ENCODE data around the gene PEX14.

Gene PEX14

GRCh38 chr1:10648689-10649516 is 174.2 kb downstream of the PEX14 start:
- no peak for DNase-seq (ENCODE audit: low read depth, low spot score)
- no CpG with 5 or more reads among the region's 32 CpGs for WGBS (ENCODE audit: insufficient coverage, insufficient read length)
- peaks cover 8% of the 10 kb centered on the region for H3K4me1 ChIP-seq (ENCODE audit: control insufficient read depth, insufficient read depth, low read length)
- H3K9me3 ChIP-seq (ENCODE audit: control insufficient read depth, insufficient read depth, low read length), result no peaks in the 10 kb centered on the region
- H3K36me3 ChIP-seq (ENCODE audit: control insufficient read depth, insufficient read depth, low read length), result peaks cover 2% of the 10 kb centered on the region; the same call in 1 of the 2 replicates
- no peak overlapping the region for H3K4me3 ChIP-seq (ENCODE audit: low read length)
- H3K27me3 ChIP-seq (ENCODE audit: control insufficient read depth, insufficient read depth, low read length), result no peaks in the 10 kb centered on the region; the same call in 1 of the 2 replicates
- H3K27ac ChIP-seq (ENCODE audit: low read length), result no peak overlapping the region

- H3K36me3 ChIP-seq (ENCODE audit: control insufficient read depth, insufficient read depth, low read length), result peaks cover 3% of the 10 kb centered on the region; the same call in 1 of the 2 replicates
- no peaks in the 10 kb centered on the region for H3K9me3 ChIP-seq (ENCODE audit: control insufficient read depth, insufficient read depth, low read length)
- WGBS (ENCODE audit: insufficient coverage, insufficient read length), result no CpG with 5 or more reads among the region's 30 CpGs
- no peak for DNase-seq (ENCODE audit: low read depth, low spot score)
- peaks cover 8% of the 10 kb centered on the region for H3K4me1 ChIP-seq (ENCODE audit: control insufficient read depth, insufficient read depth, low read length)
- H3K27ac ChIP-seq (ENCODE audit: low read length), result no peak overlapping the region
- H3K4me3 ChIP-seq (ENCODE audit: low read length), result peak overlapping the region; percentile 10; the same call in 1 of the 2 replicates
- no peaks in the 10 kb centered on the region; the same call in 1 of the 2 replicates for H3K27me3 ChIP-seq (ENCODE audit: control insufficient read depth, insufficient read depth, low read length)
Measured at GRCh38 chr1:10649517-10650201, 174.9 kb downstream of the PEX14 start.

GRCh38 chr1:10650556-10651388 is 176.0 kb downstream of the PEX14 start:
- H3K27ac ChIP-seq (ENCODE audit: low read length), result no peak overlapping the region
- H3K36me3 ChIP-seq (ENCODE audit: control insufficient read depth, insufficient read depth, low read length), result peaks cover 3% of the 10 kb centered on the region; the same call in 1 of the 2 replicates
- DNase-seq (ENCODE audit: low read depth, low spot score), result no peak
- H3K4me1 ChIP-seq (ENCODE audit: control insufficient read depth, insufficient read depth, low read length), result peaks cover 8% of the 10 kb centered on the region
- H3K4me3 ChIP-seq (ENCODE audit: low read length), result peak overlapping the region; percentile 23; the same call in 1 of the 2 replicates
- no CpG with 5 or more reads among the region's 40 CpGs for WGBS (ENCODE audit: insufficient coverage, insufficient read length)
- H3K27me3 ChIP-seq (ENCODE audit: control insufficient read depth, insufficient read depth, low read length), result no peaks in the 10 kb centered on the region; the same call in 1 of the 2 replicates
- H3K9me3 ChIP-seq (ENCODE audit: control insufficient read depth, insufficient read depth, low read length), result no peaks in the 10 kb centered on the region

DNA sequence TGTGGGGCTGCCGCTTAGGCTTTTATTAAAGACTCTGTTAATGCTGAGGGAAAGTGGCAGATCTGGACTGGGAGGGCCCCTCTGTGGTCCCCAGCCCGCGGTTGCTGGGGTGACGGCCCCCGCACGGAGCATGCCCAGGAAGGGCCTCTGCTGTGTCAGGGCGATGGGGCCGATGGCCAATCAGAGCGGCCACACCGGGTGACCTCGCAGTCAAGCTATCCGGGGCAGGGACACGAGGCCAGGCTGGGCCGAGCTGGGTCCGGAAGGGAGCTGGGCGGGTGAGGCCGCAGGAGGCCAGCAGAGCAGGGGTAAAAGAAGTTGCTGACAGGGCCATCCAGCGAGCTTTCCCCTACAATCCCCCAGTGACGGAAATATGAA is 176.6 kb downstream of the PEX14 start:
- Histone ChIP-seq H3K27me3 (ENCODE audit: control insufficient read depth, insufficient read depth, low read length) (no peaks in the 10 kb centered on the region; the same call in 1 of the 2 replicates), H3K9me3 (ENCODE audit: control insufficient read depth, insufficient read depth, low read length) (no peaks in the 10 kb centered on the region), H3K27ac (ENCODE audit: low read length) (no peak overlapping the region), H3K4me1 (ENCODE audit: control insufficient read depth, insufficient read depth, low read length) (peaks cover 8% of the 10 kb centered on the region), H3K4me3 (ENCODE audit: low read length) (no peak overlapping the region; the same call in 1 of the 2 replicates), H3K36me3 (ENCODE audit: control insufficient read depth, insufficient read depth, low read length) (peaks cover 3% of the 10 kb centered on the region; the same call in 1 of the 2 replicates)
- no peak for DNase-seq (ENCODE audit: low read depth, low spot score)
- no CpG with 5 or more reads among the region's 19 CpGs for WGBS (ENCODE audit: insufficient coverage, insufficient read length)

GRCh38 chr1:10651793-10652192 is 177.0 kb downstream of the PEX14 start:
- no CpG with 5 or more reads among the region's 11 CpGs for WGBS (ENCODE audit: insufficient coverage, insufficient read length)
- no peak overlapping the region for H3K4me3 ChIP-seq (ENCODE audit: low read length)
- no peaks in the 10 kb centered on the region; the same call in 1 of the 2 replicates for H3K27me3 ChIP-seq (ENCODE audit: control insufficient read depth, insufficient read depth, low read length)
- H3K27ac ChIP-seq (ENCODE audit: low read length), result no peak overlapping the region
- peaks cover 5% of the 10 kb centered on the region for H3K4me1 ChIP-seq (ENCODE audit: control insufficient read depth, insufficient read depth, low read length)
- DNase-seq (ENCODE audit: low read depth, low spot score), result no peak
- H3K36me3 ChIP-seq (ENCODE audit: control insufficient read depth, insufficient read depth, low read length), result peaks cover 3% of the 10 kb centered on the region; the same call in 1 of the 2 replicates
- H3K9me3 ChIP-seq (ENCODE audit: control insufficient read depth, insufficient read depth, low read length), result no peaks in the 10 kb centered on the region

DNA sequence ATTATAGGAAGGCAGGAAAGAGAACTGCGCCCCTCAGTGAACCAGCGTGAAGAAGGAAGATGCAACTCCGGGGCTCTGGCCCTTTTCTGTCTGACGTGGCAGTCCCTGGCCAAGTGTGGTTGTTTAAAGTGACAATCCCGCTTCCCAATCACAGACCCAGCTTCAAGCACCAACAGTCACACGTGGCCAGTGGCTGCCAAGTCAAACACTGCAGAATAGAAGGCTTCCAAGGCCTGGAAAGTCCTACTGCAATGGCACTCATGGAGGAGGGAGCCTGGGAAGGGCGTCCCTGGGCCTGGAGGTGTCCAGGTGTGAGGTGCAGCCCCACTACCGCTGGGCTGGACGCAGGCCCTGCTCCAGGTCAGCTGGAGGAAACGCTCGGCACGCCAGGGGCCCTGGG is 177.9 kb downstream of the PEX14 start:
- DNase-seq (ENCODE audit: low read depth, low spot score), result no peak
- Histone ChIP-seq H3K27ac (ENCODE audit: low read length) (no peak overlapping the region), H3K36me3 (ENCODE audit: control insufficient read depth, insufficient read depth, low read length) (peaks cover 3% of the 10 kb centered on the region; the same call in 1 of the 2 replicates), H3K27me3 (ENCODE audit: control insufficient read depth, insufficient read depth, low read length) (no peaks in the 10 kb centered on the region; the same call in 1 of the 2 replicates), H3K4me3 (ENCODE audit: low read length) (no peak overlapping the region), H3K9me3 (ENCODE audit: control insufficient read depth, insufficient read depth, low read length) (no peaks in the 10 kb centered on the region), H3K4me1 (ENCODE audit: control insufficient read depth, insufficient read depth, low read length) (peaks cover 5% of the 10 kb centered on the region)
- no CpG with 5 or more reads among the region's 12 CpGs for WGBS (ENCODE audit: insufficient coverage, insufficient read length)

GRCh38 chr1:10653370-10654125 is 178.8 kb downstream of the PEX14 start:
- Histone ChIP-seq H3K27me3 (ENCODE audit: control insufficient read depth, insufficient read depth, low read length) (no peaks in the 10 kb centered on the region; the same call in 1 of the 2 replicates), H3K27ac (ENCODE audit: low read length) (no peak overlapping the region), H3K4me1 (ENCODE audit: control insufficient read depth, insufficient read depth, low read length) (peaks cover 5% of the 10 kb centered on the region), H3K9me3 (ENCODE audit: control insufficient read depth, insufficient read depth, low read length) (no peaks in the 10 kb centered on the region), H3K36me3 (ENCODE audit: control insufficient read depth, insufficient read depth, low read length) (peaks cover 3% of the 10 kb centered on the region; the same call in 1 of the 2 replicates), H3K4me3 (ENCODE audit: low read length) (no peak overlapping the region)
- no peak for DNase-seq (ENCODE audit: low read depth, low spot score)
- WGBS (ENCODE audit: insufficient coverage, insufficient read length), result no CpG with 5 or more reads among the region's 41 CpGs

DNA sequence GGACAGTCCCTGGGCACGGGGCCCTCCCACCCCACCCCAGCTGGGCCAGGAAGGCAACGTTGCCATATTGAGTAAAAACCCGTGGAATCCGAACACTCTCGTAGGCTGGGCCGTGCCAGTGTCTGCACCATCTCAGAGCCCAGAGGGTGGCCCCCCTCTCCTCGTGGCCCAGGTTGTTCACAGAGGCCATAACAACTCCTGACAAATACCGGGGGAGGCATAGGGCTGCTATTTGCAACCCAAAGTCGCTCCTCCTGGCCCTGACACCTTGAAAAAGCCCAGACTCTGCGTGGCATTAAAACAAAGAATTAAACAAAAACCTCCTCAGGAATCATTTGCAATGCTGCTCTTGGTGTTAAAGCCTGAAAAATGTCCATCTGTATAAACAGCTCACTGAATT is 180.3 kb downstream of the PEX14 start:
- Histone ChIP-seq H3K9me3 (ENCODE audit: control insufficient read depth, insufficient read depth, low read length) (no peaks in the 10 kb centered on the region), H3K4me3 (ENCODE audit: low read length) (no peak overlapping the region), H3K27ac (ENCODE audit: low read length) (no peak overlapping the region), H3K36me3 (ENCODE audit: control insufficient read depth, insufficient read depth, low read length) (peaks cover 3% of the 10 kb centered on the region; the same call in 1 of the 2 replicates), H3K4me1 (ENCODE audit: control insufficient read depth, insufficient read depth, low read length) (0 out of 2 replicates have a peak, but pooled peaks cover 3% of the 10 kb centered on the region), H3K27me3 (ENCODE audit: control insufficient read depth, insufficient read depth, low read length) (no peaks in the 10 kb centered on the region; the same call in 1 of the 2 replicates)
- no peak for DNase-seq (ENCODE audit: low read depth, low spot score)
- no CpG with 5 or more reads among the region's 10 CpGs for WGBS (ENCODE audit: insufficient coverage, insufficient read length)

- Histone ChIP-seq H3K9me3 (ENCODE audit: control insufficient read depth, insufficient read depth, low read length) (no peaks in the 10 kb centered on the region), H3K36me3 (ENCODE audit: control insufficient read depth, insufficient read depth, low read length) (peaks cover 3% of the 10 kb centered on the region; the same call in 1 of the 2 replicates), H3K4me1 (ENCODE audit: control insufficient read depth, insufficient read depth, low read length) (0 out of 2 replicates have a peak, but pooled peaks cover 1% of the 10 kb centered on the region), H3K27me3 (ENCODE audit: control insufficient read depth, insufficient read depth, low read length) (no peaks in the 10 kb centered on the region), H3K4me3 (ENCODE audit: low read length) (no peak overlapping the region), H3K27ac (ENCODE audit: low read length) (no peak overlapping the region)
- no peak for DNase-seq (ENCODE audit: low read depth, low spot score)
- no CpG with 5 or more reads among the region's 15 CpGs for WGBS (ENCODE audit: insufficient coverage, insufficient read length)
Measured at GRCh38 chr1:10656431-10656830, 181.7 kb downstream of the PEX14 start.
